OCI-LY1 (cell line): ENCODE measurements around the gene ASB7.

ENCODE experiments used
- H2AFZ ChIP-seq: fragments of 200-600 bp; sonication (generic), shearing (Covaris generic); 2 replicates; pipeline ENCODE4 v1.6.0; 2014; ENCODE audit warnings: antibody characterized with exemption, mild to moderate bottlenecking, low read length
- H3F3A ChIP-seq: fragments of 200-600 bp; sonication (generic), shearing (Covaris generic); 2 replicates; pipeline ENCODE4 v1.6.0; 2014; ENCODE audit warnings: mild to moderate bottlenecking, antibody characterized with exemption, low read length, moderate library complexity; ENCODE audit not compliant: insufficient read depth
- H3K27ac ChIP-seq: fragments of 200-600 bp; sonication (generic); 2 replicates; pipeline ENCODE4 v1.5.1; 2014; ENCODE audit warnings: low read length, mixed run types, mild to moderate bottlenecking, low read depth; ENCODE audit not compliant: poor library complexity, severe bottlenecking
- H3K27me3 ChIP-seq: fragments of 200-600 bp; sonication (generic); 2 replicates; pipeline ENCODE4 v1.6.0; 2014; ENCODE audit warnings: antibody characterized with exemption, mild to moderate bottlenecking, low read length, moderate library complexity; ENCODE audit not compliant: insufficient read depth
- H3K36me3 ChIP-seq: fragments of 200-600 bp; sonication (generic); 2 replicates; pipeline ENCODE4 v1.6.1; 2014; ENCODE audit warnings: mild to moderate bottlenecking, antibody characterized with exemption, low read length, moderate library complexity, mixed read lengths; ENCODE audit not compliant: insufficient read depth
- H3K4me1 ChIP-seq: fragments of 200-600 bp; sonication (generic); 2 replicates; pipeline ENCODE4 v1.5.1; 2014; ENCODE audit warnings: mild to moderate bottlenecking, low read length, moderate library complexity; ENCODE audit not compliant: insufficient read depth, severe bottlenecking
- H3K4me2 ChIP-seq: fragments of 200-600 bp; sonication (generic), shearing (Covaris generic); 2 replicates; pipeline ENCODE4 v1.6.1; 2014; ENCODE audit warnings: low read length
- H3K4me3 ChIP-seq: fragments of 200-600 bp; sonication (generic); 2 replicates; pipeline ENCODE4 v1.5.1; 2014; ENCODE audit warnings: low read length, low read depth, mild to moderate bottlenecking, mixed read lengths; ENCODE audit not compliant: poor library complexity, severe bottlenecking
- H3K79me2 ChIP-seq: fragments of 200-600 bp; shearing (Covaris generic); 2 replicates; pipeline ENCODE4 v1.6.1; 2016; ENCODE audit warnings: mixed run types, low read length, mixed read lengths; ENCODE audit not compliant: insufficient read depth
- H3K9ac ChIP-seq: fragments of 200-600 bp; sonication (generic), shearing (Covaris generic); 2 replicates; pipeline ENCODE4 v1.6.1; 2014; ENCODE audit warnings: mild to moderate bottlenecking, low read length, mixed read lengths
- H3K9me2 ChIP-seq: fragments of 200-600 bp; sonication (generic), shearing (Covaris generic); 2 replicates; pipeline ENCODE4 v1.6.1; 2014; ENCODE audit warnings: low read depth, mild to moderate bottlenecking, low read length, mixed read lengths
- H3K9me3 ChIP-seq: fragments of 200-600 bp; shearing (Covaris generic); 2 replicates; pipeline ENCODE4 v1.6.1; 2014; ENCODE audit warnings: low read length, mixed read lengths
- H4K20me1 ChIP-seq: fragments of 200-600 bp; sonication (generic), shearing (Covaris generic); 2 replicates; pipeline ENCODE4 v1.6.0; 2016; ENCODE audit warnings: mild to moderate bottlenecking, low read length; ENCODE audit not compliant: insufficient read depth
- CTCF ChIP-seq: fragments of 200-600 bp; sonication (generic), shearing (Covaris generic); IDR thresholded peaks from 2 replicates; pipeline ENCODE4 v1.5.1; 2017; ENCODE audit warnings: mild to moderate bottlenecking, antibody characterized with exemption, low read length, moderate library complexity, mixed read lengths
- EZH2 ChIP-seq: fragments of 200-600 bp; sonication (generic), shearing (Covaris generic); IDR thresholded peaks from 2 replicates; pipeline ENCODE4 v1.8.0; 2017; ENCODE audit warnings: borderline replicate concordance, mixed run types, mild to moderate bottlenecking, antibody characterized with exemption, low read length, moderate library complexity, mixed read lengths

ASB7 gene

GRCh38 chr15:100642950-100643338, 40.6 kb downstream of the ASB7 start:
- Histone ChIP-seq H3K4me1 (no peaks in the 10 kb centered on the region), H3K27me3 (no peaks in the 10 kb centered on the region), H3K79me2 (peaks cover 18% of the 10 kb centered on the region; the same call in 1 of the 2 replicates), H3K27ac (no peak overlapping the region), H3K9me3 (no peaks in the 10 kb centered on the region), H3F3A (no peaks in the 10 kb centered on the region), H2AFZ (no peak overlapping the region), H3K9me2 (no peaks in the 10 kb centered on the region), H3K9ac (no peak overlapping the region), H3K4me2 (no peak overlapping the region), H4K20me1 (no peaks in the 10 kb centered on the region), H3K4me3 (no peak overlapping the region), H3K36me3 (no peaks in the 10 kb centered on the region)
- no peak for TF ChIP-seq EZH2
- no peak for TF ChIP-seq CTCF

- no peak overlapping the region for H3K4me2 ChIP-seq
- H3K4me3 ChIP-seq = no peak overlapping the region
- H3K9me2 ChIP-seq = no peaks in the 10 kb centered on the region
- no peaks in the 10 kb centered on the region for H3K9me3 ChIP-seq
- no peak overlapping the region for H3K27ac ChIP-seq
- no peaks in the 10 kb centered on the region for H3K27me3 ChIP-seq
- no peaks in the 10 kb centered on the region for H3F3A ChIP-seq
- H4K20me1 ChIP-seq = no peaks in the 10 kb centered on the region
- no peak overlapping the region for H2AFZ ChIP-seq
- H3K79me2 ChIP-seq = 0 out of 2 replicates have a peak, but pooled peaks cover 1% of the 10 kb centered on the region
- H3K4me1 ChIP-seq = no peaks in the 10 kb centered on the region
- no peak for TF ChIP-seq CTCF
- no peak for TF ChIP-seq EZH2
- no peaks in the 10 kb centered on the region; the same call in 1 of the 2 replicates for H3K36me3 ChIP-seq
- no peak overlapping the region for H3K9ac ChIP-seq
Observed at GRCh38 chr15:100645671-100646070, 43.3 kb downstream of the ASB7 start.

GRCh38 chr15:100648951-100649350, 46.6 kb downstream of the ASB7 start:
- no peaks in the 10 kb centered on the region for H4K20me1 ChIP-seq
- no peaks in the 10 kb centered on the region for H3K4me1 ChIP-seq
- H3K9me2 ChIP-seq = no peaks in the 10 kb centered on the region
- no peak overlapping the region for H3K27ac ChIP-seq
- H3K9me3 ChIP-seq = no peaks in the 10 kb centered on the region
- no peaks in the 10 kb centered on the region for H3K27me3 ChIP-seq
- H3K79me2 ChIP-seq = no peaks in the 10 kb centered on the region
- TF ChIP-seq CTCF (no peak), EZH2 (no peak)
- H3K4me3 ChIP-seq = no peak overlapping the region
- H3K9ac ChIP-seq = no peak overlapping the region
- no peaks in the 10 kb centered on the region for H3F3A ChIP-seq
- H3K36me3 ChIP-seq = peaks cover 5% of the 10 kb centered on the region; the same call in 1 of the 2 replicates
- no peak overlapping the region for H3K4me2 ChIP-seq
- H2AFZ ChIP-seq = no peak overlapping the region
